Neural progenitor cell (in vitro differentiated cells): ENCODE measurements around the gene POLR2E. TPM values are rescaled to one million over a fixed set of nuclear protein-coding genes. Genes with fewer than 3 reads are reported as not detected.
A peak's percentile ranks its signal among the peaks of the same experiment; 100 is the strongest.

Experiments used
- DNase-seq: peaks from one replicate; pipeline ENCODE4 v3.0.0-alpha.2; 2016; ENCODE audit warnings: low spot score
- H2AFZ ChIP-seq: fragments of 200-600 bp; sonication (generic); replicated peaks from 2 replicates; pipeline ENCODE4 v1.6.1; 2016; ENCODE audit warnings: antibody characterized with exemption
- H3F3A ChIP-seq: fragments of 200-600 bp; sonication (generic); 2 replicates; pipeline ENCODE4 v1.6.1; 2016; ENCODE audit warnings: antibody characterized with exemption, low read depth
- H3K27ac ChIP-seq: fragments of 200-600 bp; sonication (generic); 2 replicates; pipeline ENCODE4 v1.5.1; 2016; ENCODE audit warnings: mild to moderate bottlenecking
- H3K27me3 ChIP-seq: fragments of 200-600 bp; sonication (generic); 2 replicates; pipeline ENCODE4 v1.6.1; 2016; ENCODE audit warnings: mild to moderate bottlenecking, moderate library complexity
- H3K36me3 ChIP-seq: fragments of 200-600 bp; sonication (generic); 2 replicates; pipeline ENCODE4 v1.5.1; 2016
- H3K4me1 ChIP-seq: fragments of 200-600 bp; sonication (generic); 2 replicates; pipeline ENCODE4 v1.6.1; 2016; ENCODE audit warnings: mixed run types
- H3K4me2 ChIP-seq: fragments of 200-600 bp; sonication (generic); 2 replicates; pipeline ENCODE4 v1.6.1; 2016
- H3K4me3 ChIP-seq: fragments of 200-600 bp; sonication (generic); 2 replicates; pipeline ENCODE4 v1.5.1; 2016
- H3K79me2 ChIP-seq: fragments of 200-600 bp; sonication (generic); 2 replicates; pipeline ENCODE4 v1.6.1; 2016; ENCODE audit warnings: low read depth
- H3K9ac ChIP-seq: fragments of 200-600 bp; sonication (generic); 2 replicates; pipeline ENCODE4 v1.6.1; 2016
- H3K9me3 ChIP-seq: fragments of 200-600 bp; sonication (generic); 2 replicates; pipeline ENCODE4 v1.5.1; 2016; ENCODE audit warnings: low read depth
- H4K20me1 ChIP-seq: fragments of 200-600 bp; sonication (generic); 2 replicates; pipeline ENCODE4 v1.6.1; 2016; ENCODE audit warnings: low read depth
- H3K27ac Mint-ChIP-seq: 3 replicates; pipeline ENCODE4 v1.8.0; 2021; ENCODE audit warnings: mixed read lengths
- H3K27me3 Mint-ChIP-seq: 2 replicates; pipeline ENCODE4 v1.8.0; 2022; ENCODE audit warnings: low read depth, mild to moderate bottlenecking, inconsistent platforms, moderate library complexity, mixed read lengths; ENCODE audit not compliant: insufficient read depth
- H3K36me3 Mint-ChIP-seq: 3 replicates; pipeline ENCODE4 v1.8.0; 2021; ENCODE audit warnings: mixed read lengths
- H3K4me1 Mint-ChIP-seq: 3 replicates; pipeline ENCODE4 v1.8.0; 2021; ENCODE audit warnings: mixed read lengths
- H3K4me3 Mint-ChIP-seq: 3 replicates; pipeline ENCODE4 v1.8.0; 2021; ENCODE audit warnings: mild to moderate bottlenecking, moderate library complexity, mixed read lengths
- H3K9me3 Mint-ChIP-seq: 3 replicates; pipeline ENCODE4 v1.8.0; 2020; ENCODE audit warnings: mixed read lengths
- EZH2 ChIP-seq: fragments of 200-600 bp; sonication (generic); IDR thresholded peaks from 2 replicates; pipeline ENCODE4 v1.6.1; 2017; ENCODE audit warnings: antibody characterized with exemption, mild to moderate bottlenecking, moderate library complexity
- EZH2phosphoT487 ChIP-seq: fragments of 200-600 bp; sonication (generic); IDR thresholded peaks from 2 replicates; pipeline ENCODE4 v1.6.1; 2017; ENCODE audit warnings: antibody characterized with exemption
- total RNA-seq: library from RNA; depleted of rRNA; stranded (reverse); fragments of >200 nt; gene quantifications from 2 replicates; pipeline ENCODE4 v1.2.3, GENCODE V29; 2015; ENCODE audit warnings: low replicate concordance
- TF ChIP-seq, protein P1 (sequence below): fragments of 200-600 bp; sonication (generic); IDR thresholded peaks from 2 replicates; pipeline ENCODE4 v1.5.1; 2017; ENCODE audit warnings: antibody characterized with exemption, mild to moderate bottlenecking

Gene POLR2E
- total RNA-seq, 1 donor from 2014 or later, result 98.8 TPM

GRCh38 chr19:1113986-1114483, 18.9 kb upstream of the POLR2E start:
- H3K27ac Mint-ChIP-seq, result no peak overlapping the region
- Histone ChIP-seq H2AFZ (no peak overlapping the region), H3F3A (peaks cover 15% of the 10 kb centered on the region), H4K20me1 (peaks cover 6% of the 10 kb centered on the region), H3K79me2 (no peaks in the 10 kb centered on the region), H3K27ac (peak overlapping the region; percentile 13), H3K36me3 (no peaks in the 10 kb centered on the region), H3K4me2 (no peak overlapping the region), H3K9ac (no peak overlapping the region), H3K9me3 (no peaks in the 10 kb centered on the region), H3K4me3 (no peak overlapping the region), H3K27me3 (no peaks in the 10 kb centered on the region), H3K4me1 (peaks cover 3% of the 10 kb centered on the region)
- no peaks in the 10 kb centered on the region for H3K9me3 Mint-ChIP-seq
- no peaks in the 10 kb centered on the region for H3K27me3 Mint-ChIP-seq
- DNase-seq, result no peak
- no peak overlapping the region for H3K4me3 Mint-ChIP-seq
- TF ChIP-seq, protein P1, sequence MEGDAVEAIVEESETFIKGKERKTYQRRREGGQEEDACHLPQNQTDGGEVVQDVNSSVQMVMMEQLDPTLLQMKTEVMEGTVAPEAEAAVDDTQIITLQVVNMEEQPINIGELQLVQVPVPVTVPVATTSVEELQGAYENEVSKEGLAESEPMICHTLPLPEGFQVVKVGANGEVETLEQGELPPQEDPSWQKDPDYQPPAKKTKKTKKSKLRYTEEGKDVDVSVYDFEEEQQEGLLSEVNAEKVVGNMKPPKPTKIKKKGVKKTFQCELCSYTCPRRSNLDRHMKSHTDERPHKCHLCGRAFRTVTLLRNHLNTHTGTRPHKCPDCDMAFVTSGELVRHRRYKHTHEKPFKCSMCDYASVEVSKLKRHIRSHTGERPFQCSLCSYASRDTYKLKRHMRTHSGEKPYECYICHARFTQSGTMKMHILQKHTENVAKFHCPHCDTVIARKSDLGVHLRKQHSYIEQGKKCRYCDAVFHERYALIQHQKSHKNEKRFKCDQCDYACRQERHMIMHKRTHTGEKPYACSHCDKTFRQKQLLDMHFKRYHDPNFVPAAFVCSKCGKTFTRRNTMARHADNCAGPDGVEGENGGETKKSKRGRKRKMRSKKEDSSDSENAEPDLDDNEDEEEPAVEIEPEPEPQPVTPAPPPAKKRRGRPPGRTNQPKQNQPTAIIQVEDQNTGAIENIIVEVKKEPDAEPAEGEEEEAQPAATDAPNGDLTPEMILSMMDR, result no peak
- no peak for TF ChIP-seq EZH2
- TF ChIP-seq EZH2phosphoT487, result no peak
- H3K4me1 Mint-ChIP-seq, result no peaks in the 10 kb centered on the region
- H3K36me3 Mint-ChIP-seq, result no peaks in the 10 kb centered on the region

DNA sequence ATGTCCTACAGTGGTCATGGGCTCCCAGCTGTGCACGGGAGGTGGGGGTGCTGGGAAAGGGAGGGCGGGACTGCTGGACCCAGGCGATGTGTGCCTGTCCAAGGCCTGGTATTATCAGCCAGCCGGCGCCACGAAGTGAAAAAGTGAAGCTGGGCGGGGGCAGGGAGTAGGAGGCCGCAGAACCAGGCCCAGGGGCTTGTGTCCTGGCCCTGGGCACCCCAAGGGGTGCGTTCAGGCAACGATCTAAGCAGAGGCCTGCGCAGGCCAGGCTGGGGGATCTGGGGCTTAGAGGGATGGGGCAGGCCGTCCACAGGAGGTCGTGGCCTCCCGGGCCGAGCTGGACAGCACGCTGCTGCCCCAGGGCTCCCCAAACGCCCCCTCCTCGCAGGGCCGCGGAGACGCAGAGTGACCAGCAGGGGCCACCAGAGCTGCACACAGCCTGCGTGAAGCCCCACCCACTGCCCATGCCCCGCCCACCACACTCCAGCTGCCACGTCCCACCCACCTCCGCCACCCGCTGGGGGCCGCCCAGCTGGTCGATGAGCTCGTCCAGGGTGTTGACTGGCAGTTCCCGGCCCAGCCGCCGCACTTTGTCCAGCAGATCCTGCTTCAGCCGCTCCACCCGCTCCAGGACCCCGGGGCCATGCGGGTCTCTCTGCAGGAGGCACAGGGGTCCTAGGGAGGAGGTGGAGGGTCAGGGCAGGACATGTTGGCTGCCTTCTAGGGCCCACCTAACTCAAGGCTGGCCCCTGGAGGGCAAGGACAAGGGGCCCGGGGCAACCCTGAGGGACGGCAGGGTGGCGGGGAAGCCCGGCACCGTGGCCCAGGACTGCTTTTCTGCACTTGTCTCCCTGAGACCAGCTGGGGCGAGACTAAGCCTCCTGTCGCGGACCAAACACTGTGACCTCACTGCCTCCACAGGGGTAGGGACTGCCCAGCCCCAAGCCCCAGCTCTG, 18.1 kb upstream of the POLR2E start:
- Mint-ChIP-seq H3K27ac (no peak overlapping the region), H3K4me3 (no peak overlapping the region), H3K9me3 (no peaks in the 10 kb centered on the region), H3K27me3 (no peaks in the 10 kb centered on the region), H3K4me1 (no peaks in the 10 kb centered on the region), H3K36me3 (no peaks in the 10 kb centered on the region)
- H3K4me3 ChIP-seq, result no peak overlapping the region
- TF ChIP-seq, protein P1, result peak; percentile 83
- no peak for TF ChIP-seq EZH2
- peak overlapping the region; percentile 13 for H3K27ac ChIP-seq
- H3K27me3 ChIP-seq, result no peaks in the 10 kb centered on the region
- peaks cover 15% of the 10 kb centered on the region for H3F3A ChIP-seq
- peak overlapping the region; percentile 54 for H3K4me2 ChIP-seq
- no peaks in the 10 kb centered on the region for H3K79me2 ChIP-seq
- H3K9ac ChIP-seq, result no peak overlapping the region
- DNase-seq, result peak; percentile 95
- H3K4me1 ChIP-seq, result peaks cover 3% of the 10 kb centered on the region
- no peaks in the 10 kb centered on the region for H3K9me3 ChIP-seq
- H2AFZ ChIP-seq, result no peak overlapping the region
- peaks cover 6% of the 10 kb centered on the region for H4K20me1 ChIP-seq
- no peaks in the 10 kb centered on the region for H3K36me3 ChIP-seq

DNA sequence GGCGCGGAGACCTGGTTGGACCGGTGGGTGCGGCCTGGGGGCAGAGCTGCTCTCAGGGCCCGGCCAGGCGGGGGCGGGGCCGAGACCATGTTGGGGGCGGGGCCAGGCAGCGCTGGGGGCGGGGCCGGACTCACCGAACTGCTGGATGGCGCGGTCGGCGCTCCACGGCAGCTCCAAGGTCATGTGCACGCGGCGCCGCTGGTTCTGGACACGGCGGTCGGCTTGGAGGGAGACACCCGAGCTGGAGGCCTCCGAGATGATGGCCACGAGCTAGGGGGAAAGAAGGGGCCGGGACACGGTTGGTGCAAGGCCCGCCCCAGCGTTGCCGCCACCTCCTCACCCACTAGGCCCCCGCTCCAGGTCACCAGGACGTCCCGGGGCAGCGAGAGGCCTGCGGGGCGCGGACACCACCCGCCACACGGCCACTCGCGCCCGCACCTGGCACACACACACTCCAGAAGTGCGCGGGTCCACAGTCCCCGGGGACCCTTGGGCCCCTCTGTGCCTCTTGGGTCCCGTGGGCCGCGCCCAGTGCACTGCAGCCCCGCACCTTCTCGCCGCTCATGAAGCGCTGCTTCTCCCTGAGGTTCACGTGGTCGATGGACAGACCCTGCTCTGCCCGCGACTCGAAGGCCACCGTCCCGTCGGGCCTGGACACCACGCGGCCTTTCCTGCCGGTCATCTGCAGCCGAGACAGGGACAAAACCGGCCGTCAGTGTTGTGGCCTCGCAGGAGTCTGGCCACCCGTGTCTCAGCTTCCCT, 17.3 kb upstream of the POLR2E start:
- H3K27me3 ChIP-seq, result no peaks in the 10 kb centered on the region
- DNase-seq, result peak; percentile 55
- H3K79me2 ChIP-seq, result no peaks in the 10 kb centered on the region
- no peak overlapping the region for H3K9ac ChIP-seq
- no peak overlapping the region for H3K4me3 ChIP-seq
- H2AFZ ChIP-seq, result no peak overlapping the region
- no peaks in the 10 kb centered on the region for H3K4me1 Mint-ChIP-seq
- H3K4me1 ChIP-seq, result peaks cover 3% of the 10 kb centered on the region
- H3K27ac ChIP-seq, result no peak overlapping the region
- TF ChIP-seq, protein P1, result no peak
- no peak for TF ChIP-seq EZH2
- TF ChIP-seq EZH2phosphoT487, result no peak
- no peaks in the 10 kb centered on the region for H3K27me3 Mint-ChIP-seq
- H3K27ac Mint-ChIP-seq, result no peak overlapping the region
- peaks cover 16% of the 10 kb centered on the region for H3F3A ChIP-seq
- no peaks in the 10 kb centered on the region for H3K36me3 Mint-ChIP-seq
- no peaks in the 10 kb centered on the region for H3K36me3 ChIP-seq
- H3K9me3 ChIP-seq, result no peaks in the 10 kb centered on the region
- peaks cover 8% of the 10 kb centered on the region for H4K20me1 ChIP-seq
- H3K4me3 Mint-ChIP-seq, result no peak overlapping the region
- H3K4me2 ChIP-seq, result no peak overlapping the region
- H3K9me3 Mint-ChIP-seq, result no peaks in the 10 kb centered on the region
